A549 (cell line): ENCODE measurements around the gene FAM219B.

Experiments used
- EP300 ChIP-seq, 2 experiments: fragments of >200 bp; sonication (Bioruptor Twin); formaldehyde crosslinking; IDR thresholded peaks; 2 replicates in 1 of 2; 3 replicates in 1 of 2; pipeline ENCODE4 v1.6.1; 2016 to 2017
- MYC ChIP-seq: IDR thresholded peaks from 2 replicates; pipeline ENCODE4 v1.6.1; 2012; ENCODE audit warnings: mild to moderate bottlenecking, inconsistent platforms, low read length, improper control_type of control experiment, borderline replicate concordance
- POLR2A ChIP-seq: IDR thresholded peaks from 2 replicates; pipeline ENCODE4 v1.6.1; 2012; ENCODE audit warnings: mild to moderate bottlenecking, low read length
- SMC3 ChIP-seq: fragments of >200 bp; sonication (Bioruptor Twin); formaldehyde crosslinking; IDR thresholded peaks from 3 replicates; pipeline ENCODE4 v1.6.1; 2018; ENCODE audit warnings: inconsistent platforms
- TF ChIP-seq, protein P1 (sequence below): fragments of 250-450 bp; sonication (Bioruptor Pico); IDR thresholded peaks from 2 replicates; pipeline ENCODE4 v1.5.0; 2020; ENCODE audit warnings: low read depth, mild to moderate bottlenecking, moderate library complexity
- TF ChIP-seq, protein P2 (sequence below): fragments of >200 bp; sonication (Bioruptor Twin); formaldehyde crosslinking; IDR thresholded peaks from 3 replicates; pipeline ENCODE4 v1.5.1; 2016

DNA sequence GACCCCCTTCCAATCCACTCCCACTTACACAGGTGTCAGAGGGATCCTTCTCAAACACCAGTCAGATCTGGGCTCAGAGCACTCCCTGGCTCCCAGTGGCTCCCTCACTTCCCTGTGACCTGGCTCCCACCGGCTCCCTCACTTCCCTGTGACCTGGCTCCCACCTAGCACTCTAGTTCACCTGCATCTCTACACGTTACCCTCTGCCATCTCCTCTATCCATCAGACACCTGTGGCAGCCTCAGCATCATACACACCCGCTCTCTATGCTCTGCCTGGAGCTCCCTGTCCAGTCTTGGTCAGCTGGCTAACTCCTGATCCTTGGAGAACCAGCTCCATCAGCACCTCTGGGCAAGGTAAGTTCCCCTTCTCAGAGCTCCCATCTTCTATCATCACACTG, 44.4 kb upstream of the FAM219B start:
- no peak for TF ChIP-seq POLR2A
- TF ChIP-seq MYC = no peak
- TF ChIP-seq EP300 (IDR thresholded peaks at IDR 0.05) = no peak
- TF ChIP-seq, protein P1, sequence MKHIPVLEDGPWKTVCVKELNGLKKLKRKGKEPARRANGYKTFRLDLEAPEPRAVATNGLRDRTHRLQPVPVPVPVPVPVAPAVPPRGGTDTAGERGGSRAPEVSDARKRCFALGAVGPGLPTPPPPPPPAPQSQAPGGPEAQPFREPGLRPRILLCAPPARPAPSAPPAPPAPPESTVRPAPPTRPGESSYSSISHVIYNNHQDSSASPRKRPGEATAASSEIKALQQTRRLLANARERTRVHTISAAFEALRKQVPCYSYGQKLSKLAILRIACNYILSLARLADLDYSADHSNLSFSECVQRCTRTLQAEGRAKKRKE (CRISPR knock-in tag) = no peak
- no peak for TF ChIP-seq SMC3
- TF ChIP-seq, protein P2, sequence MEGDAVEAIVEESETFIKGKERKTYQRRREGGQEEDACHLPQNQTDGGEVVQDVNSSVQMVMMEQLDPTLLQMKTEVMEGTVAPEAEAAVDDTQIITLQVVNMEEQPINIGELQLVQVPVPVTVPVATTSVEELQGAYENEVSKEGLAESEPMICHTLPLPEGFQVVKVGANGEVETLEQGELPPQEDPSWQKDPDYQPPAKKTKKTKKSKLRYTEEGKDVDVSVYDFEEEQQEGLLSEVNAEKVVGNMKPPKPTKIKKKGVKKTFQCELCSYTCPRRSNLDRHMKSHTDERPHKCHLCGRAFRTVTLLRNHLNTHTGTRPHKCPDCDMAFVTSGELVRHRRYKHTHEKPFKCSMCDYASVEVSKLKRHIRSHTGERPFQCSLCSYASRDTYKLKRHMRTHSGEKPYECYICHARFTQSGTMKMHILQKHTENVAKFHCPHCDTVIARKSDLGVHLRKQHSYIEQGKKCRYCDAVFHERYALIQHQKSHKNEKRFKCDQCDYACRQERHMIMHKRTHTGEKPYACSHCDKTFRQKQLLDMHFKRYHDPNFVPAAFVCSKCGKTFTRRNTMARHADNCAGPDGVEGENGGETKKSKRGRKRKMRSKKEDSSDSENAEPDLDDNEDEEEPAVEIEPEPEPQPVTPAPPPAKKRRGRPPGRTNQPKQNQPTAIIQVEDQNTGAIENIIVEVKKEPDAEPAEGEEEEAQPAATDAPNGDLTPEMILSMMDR = no peak
